Kasumi-1 (cell line): ENCODE data around the gene CASTOR1.
"Not testable (repeated sequence)": the region's sequence is repeated elsewhere in the genome, so short reads cannot be mapped to it uniquely, and the experiment has no call there.

Experiments used
- DNase-seq, 2 experiments: peaks; one replicate each; lab custom pipeline; 2025; lab: John Stamatoyannopoulos, UW

CASTOR1 gene

DNA sequence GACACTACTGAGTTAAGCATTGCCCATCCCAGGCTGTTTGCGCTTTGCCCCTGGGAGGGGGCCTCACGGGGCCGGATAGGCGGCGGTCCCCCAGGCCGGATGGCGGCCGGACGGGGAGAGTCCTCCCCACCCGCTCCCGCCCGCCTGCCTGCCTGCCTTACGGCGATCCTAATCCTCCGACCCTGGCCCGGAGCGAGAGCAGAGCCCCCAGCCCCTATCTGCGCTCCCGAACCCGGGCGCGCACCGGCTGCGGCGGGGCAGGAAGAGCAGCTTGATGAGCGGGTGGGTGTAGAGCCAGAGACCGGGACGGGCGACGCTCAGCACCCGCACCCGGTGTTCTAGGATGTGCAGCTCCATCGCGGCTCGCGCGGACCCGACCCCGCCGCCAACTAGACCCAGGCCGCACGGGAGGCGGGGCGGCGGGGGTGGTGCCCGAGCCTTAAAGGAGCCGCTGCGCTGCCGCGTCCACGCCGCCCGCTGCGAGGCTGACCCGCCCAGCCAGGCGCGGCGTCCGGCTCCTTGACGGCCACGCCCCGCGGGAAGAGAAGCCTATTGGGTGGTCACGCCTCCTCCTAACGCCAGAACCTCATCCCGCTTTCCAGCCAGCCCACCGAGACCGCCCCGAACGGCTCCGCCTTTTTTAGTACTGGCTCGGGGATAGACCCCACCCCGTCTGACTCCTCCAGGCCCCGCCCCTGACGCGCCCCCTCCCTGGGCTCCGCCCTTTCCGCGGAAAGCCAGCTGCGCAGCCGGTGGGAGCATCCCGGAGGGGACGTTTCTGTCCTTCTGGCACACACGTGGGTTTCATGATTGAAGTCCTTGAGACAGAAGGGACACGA is at the start of gene CASTOR1:
CASTOR1 (minus strand) TSS at position 365 of the 839 bp plus-strand sequence; CDS start at position 357, 8 bp downstream.
- peak; percentile 89 to 94 for DNase-seq

DNA sequence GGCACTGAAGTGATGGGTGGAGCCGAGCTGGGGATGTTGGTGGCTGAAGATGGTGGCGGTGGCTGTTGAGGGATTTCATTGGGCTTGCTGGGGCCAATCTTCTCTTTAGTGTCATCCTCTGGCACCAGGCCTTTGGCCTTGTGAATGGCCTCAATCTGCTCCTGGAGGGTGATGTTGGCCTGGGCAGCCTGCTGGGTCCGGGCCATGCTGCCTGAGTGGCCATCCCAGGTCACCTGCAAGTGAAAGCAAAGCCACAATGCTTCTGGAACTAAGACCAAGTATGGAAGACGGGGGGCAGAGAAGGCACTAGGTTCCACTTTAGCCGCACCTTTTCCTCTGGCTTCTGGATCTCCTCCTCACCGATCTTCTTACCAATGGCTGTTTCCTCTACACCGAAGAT is 49.5 kb upstream of the CASTOR1 start:
- DNase-seq: no peak

DNA sequence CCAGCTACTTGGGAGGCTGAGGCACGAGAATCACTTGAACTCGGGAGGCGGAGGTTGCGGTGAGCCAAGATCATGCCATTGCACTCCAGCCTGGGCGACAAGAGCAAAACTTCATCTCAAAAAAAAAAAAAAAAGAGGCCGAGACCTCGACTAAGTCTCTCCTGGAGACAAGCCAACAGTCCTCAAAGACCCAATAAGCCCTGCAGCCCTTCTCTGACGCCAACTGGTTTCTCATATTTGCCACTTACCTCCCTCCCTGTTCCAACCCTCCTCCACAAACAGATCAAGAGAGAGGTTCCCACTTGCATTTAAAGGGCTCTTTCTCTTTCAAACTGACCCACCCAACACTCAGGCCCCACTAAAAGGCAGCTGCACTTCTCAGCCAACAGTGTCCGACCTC is 49.0 kb upstream of the CASTOR1 start:
- not testable (repeated sequence) for DNase-seq

DNA sequence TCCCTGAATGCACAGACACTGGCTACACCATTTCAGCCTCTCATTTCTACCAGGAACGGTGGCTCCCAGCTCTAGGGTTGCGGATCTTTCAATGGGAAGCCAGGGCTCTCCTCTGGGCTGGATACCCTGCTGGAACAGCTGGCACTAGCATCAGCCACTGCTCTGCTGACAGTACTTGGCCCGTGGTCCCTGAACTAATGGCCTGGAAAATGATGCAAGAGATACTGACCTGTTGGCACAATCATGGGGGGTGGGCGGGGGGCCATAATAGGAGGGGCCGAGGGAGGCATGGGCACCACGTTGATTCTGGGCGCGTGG is 48.1 kb upstream of the CASTOR1 start:
- no peak for DNase-seq

DNA sequence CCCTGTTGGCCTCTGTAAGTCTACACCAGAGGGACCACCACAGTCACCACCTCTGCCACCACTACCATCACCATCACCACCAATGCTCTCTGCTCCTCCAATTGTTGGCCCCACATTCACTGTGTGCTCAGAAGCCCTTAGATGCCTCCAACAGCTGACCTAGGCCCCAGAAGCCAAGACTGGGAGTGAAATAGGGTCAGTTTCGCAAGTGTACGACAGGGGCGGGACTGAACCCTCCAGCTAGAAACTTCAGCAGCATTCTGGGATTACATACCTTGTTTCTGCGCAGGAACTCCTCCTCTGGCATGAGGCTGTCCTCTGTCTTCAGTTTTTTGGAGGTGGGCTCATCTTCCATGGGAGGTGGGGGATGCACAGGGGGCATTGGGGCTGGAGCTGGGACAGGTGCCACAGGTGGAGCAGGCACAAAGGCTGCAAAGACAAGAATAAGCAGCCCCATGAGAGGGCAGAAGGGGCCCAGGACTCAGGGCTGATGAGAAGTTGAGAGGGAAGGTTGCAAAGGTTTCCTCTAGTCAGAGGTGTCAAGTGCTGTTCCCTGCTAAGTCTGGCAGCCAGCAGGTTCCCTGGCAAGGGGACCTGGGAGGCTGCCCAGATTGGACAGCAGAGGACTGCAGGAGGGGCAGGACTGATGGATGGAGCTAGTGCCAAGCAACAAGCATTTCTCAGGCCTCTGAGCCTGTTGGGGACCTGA is 47.6 kb upstream of the CASTOR1 start:
- no peak for DNase-seq

DNA sequence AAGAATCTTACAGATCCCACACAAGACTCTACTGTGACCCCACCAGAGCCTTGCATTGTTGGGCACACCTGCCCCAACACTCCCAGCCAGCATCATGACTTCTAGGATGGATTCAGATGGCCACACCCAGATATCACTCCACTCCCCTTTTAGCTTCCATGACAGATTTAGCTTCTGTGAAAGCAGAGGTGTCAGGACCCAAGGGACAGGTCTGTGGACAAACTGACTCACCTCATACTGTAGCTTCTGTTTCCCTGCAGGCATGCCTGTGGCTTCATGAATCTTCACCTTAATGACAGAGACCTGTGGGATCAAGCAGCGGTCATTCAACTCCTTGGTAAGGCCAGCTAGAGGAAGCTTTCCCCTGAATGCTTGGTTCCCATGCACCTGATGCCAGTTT is 45.9 kb upstream of the CASTOR1 start:
- no peak for DNase-seq

DNA sequence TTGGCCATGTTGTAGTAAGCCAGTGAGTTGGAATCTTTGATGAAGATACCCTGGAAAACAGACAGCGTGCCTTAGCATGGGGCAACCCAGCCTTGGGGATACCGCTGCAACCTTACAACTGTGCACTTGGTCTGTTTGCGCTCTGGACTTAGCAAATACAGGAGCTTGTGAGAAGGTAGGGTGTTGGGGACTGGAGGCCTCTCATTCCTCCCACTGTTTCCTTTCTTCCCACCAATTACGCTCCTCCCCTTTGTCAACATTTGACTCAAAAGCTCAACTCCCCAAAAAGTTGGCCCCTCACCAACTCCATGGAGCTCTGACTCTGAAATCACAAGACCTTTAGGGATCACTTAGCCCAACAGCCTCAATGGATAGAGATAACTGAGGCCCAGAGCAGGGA is 45.3 kb upstream of the CASTOR1 start:
- DNase-seq: no peak

DNA sequence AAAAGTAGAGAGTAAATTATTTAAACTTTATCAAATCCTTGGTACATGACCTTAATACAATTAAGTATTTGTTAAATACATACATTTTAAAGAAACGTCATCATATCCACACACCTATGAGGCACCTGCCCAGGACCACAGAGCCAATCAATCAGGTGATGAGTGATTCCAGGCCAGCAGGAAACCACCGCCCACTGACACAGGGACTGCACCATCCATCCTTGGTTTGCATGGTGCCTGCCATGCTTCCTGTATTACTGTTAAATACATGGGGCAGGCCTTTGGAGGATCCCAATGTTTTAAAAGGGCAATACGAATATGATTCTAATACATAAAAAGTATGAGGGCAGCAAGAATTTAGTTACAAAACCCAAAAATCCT is 44.4 kb upstream of the CASTOR1 start:
- no peak for DNase-seq

DNA sequence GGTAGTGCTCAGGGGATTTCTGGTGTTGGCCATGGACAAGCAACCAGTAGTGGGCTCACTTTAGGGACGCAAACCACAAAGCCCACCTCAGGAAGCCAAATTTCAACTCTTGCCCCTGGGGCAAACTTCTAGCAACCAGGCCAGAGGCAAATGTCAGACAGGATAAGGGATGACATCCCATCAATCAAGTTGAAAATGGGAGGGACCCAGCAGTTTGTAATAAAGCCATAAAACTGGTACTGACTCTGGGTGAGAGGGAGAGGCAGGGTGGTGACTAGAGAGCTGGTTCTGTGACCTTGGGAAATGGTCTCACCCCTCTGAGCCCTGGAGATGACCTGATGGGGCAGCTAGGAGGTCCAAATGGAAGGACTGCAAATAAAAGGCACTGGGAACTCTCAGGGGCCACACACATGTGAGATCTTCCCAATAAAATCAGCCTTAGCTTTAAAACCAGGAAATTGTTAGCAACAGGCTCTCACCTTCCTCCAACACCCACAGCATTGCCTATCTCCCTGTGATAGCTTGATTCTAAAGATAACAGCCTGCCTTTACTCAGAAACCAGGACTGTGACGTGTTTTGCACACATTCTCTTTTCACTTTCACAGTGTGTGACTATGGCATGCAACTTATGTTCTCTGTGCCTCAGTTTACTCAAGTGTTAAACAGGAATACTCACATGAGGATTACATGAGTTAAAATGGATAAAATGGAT is 43.8 kb upstream of the CASTOR1 start:
- no peak for DNase-seq

DNA sequence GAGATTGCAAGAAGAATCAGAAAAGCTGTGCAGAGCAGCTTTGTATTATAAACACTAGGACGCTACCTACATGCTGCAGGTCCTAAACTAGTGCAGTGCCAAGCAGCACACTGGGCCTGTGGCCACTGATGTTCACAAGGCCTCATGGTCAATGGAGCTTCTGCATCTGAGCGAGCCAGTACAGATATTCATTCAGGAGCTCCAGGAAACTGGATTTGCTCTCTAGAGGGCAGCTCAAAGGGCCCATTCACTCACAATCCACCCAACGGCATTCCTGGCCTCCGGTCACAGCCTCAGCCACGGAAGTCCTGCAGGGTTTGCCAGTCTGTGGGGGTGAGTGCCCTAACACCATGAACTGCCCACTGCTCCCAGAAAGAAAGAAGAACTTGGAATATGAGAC is 43.2 kb upstream of the CASTOR1 start:
- no peak for DNase-seq

DNA sequence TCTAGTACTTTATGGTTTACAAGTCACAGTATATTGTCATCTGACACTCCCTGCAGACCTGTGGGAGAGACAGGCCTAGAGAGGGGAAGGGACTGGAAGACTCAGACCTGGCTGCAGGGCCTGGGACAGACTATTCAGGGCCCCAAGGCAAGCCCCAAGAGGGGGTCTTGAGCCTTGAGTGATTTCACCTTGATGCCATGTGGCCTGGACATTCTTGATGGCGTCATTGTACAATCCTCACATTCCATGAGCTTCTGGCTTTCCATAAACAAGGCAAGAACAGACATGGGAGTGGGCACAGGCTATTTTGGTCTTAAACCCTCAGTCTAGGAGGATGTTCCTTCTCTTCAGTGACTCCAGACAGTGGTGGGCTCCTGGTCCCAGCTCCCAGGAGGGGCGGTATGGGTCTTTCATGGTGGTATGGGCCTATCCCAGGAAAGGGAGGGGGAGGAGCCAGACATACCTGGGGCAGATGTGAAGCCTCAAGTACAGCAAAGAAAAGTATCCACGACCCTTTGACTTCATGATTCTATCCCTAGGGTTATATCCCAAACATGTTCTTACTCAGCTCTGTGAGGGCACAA is 39.3 kb upstream of the CASTOR1 start:
- no peak for DNase-seq

DNA sequence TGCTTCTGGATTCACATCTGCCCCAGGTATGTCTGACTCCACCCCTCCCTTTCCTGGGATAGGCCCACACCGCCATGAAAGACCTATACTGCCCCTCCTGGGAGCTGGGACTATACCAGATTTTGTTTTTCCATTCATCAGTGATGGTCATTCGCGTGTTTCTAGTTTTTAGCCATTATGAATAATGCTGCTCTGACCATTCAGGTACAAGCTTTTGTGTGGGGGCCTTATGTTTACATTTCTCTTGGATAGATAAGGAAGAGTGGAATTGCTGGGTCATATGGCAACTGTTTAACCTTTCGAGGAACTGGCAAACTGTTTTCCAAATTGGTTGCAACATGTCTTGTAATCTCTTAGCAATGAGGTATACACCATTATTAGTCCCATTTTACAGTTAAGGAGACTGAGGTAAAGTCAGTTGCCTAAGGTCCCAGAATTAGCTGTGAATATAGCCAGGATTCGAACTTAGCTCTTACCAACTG is 38.6 kb upstream of the CASTOR1 start:
- DNase-seq: no peak

DNA sequence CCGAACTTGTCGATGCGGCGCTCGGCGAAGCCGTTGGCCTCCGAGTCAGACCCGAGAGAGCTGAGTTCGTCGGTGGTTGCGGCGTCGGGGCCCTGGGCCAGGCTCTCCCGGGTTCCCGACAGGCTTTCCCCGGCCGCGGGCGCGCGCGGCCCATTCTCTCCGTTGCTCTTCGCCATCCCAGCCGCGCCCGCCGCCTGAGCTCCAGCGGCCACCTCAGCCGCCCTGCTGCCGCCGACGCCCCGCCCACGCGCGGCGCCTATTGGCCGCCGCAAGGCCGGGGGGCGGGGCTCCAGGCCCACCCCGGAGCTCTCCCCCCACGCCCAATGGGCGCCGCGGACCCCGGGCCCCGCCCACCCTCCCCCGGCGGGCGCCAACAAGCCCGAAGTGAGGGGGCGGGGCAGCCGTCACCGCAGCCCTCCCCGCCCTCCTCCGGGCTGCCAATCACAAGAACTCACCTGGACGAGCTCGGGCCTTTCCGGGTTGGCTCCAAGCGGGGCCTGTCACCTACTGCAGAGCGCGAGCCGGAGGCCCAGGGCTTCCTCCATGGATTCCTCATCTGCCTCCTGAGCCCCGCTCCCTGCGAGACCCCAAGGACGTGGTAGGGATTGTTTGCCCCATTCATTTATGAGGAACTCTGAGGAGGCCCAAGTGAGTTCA is 37.5 kb upstream of the CASTOR1 start, which contains the start of gene TBC1D10A:
TBC1D10A (minus strand) TSS at position 236 of the 657 bp plus-strand sequence; CDS start at position 176, 60 bp downstream.
- peak; percentile 85 to 86 for DNase-seq

DNA sequence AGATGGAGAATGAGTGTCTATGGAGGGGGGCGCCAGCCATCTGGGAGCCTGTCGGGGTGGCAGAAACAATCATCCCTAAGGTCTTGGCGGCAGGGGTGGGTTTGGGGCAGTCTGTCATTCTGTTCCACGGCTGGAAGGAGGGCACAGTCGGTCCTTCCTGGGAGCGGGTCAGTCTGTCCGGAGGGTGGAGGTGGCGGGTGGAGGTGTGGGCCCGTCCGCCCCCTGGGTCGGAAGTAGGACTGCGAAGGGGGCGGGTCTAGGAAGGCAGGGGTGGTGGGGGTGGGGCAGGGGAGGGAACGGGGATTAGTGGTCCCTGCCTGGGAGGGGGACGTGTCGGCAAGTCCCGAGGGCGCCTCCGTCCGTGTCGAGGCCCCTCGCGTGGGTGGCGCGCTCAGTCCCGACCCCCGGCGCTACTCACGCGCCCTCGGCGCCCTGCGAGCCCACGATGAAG is 37.0 kb upstream of the CASTOR1 start:
- no peak for DNase-seq

DNA sequence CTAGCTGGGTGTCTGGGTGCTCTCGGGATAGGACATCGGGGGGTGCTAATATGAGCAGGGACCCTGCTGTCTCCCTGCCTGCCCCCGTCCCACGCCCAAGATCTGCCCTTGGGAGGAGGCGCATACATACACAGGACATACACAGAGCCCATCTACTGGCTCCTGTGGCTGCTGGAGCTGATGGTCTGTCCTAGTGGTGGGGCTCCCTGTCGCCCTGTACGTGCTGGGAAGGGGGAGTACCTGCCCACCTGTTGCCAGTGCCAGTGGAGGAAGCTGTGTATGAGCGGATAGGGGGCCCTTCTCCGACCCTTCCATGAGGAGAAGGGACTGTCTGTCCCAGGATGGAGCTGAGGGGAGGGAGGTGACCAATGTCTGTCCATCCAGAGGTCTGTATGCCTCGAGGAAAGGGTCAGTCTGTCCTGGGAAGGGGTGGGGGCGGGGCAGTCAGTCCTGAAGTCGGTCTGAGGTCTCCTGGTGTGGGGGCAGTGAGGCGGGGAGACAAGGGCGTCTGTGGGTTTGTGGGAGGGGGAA is 36.5 kb upstream of the CASTOR1 start:
- DNase-seq: no peak

DNA sequence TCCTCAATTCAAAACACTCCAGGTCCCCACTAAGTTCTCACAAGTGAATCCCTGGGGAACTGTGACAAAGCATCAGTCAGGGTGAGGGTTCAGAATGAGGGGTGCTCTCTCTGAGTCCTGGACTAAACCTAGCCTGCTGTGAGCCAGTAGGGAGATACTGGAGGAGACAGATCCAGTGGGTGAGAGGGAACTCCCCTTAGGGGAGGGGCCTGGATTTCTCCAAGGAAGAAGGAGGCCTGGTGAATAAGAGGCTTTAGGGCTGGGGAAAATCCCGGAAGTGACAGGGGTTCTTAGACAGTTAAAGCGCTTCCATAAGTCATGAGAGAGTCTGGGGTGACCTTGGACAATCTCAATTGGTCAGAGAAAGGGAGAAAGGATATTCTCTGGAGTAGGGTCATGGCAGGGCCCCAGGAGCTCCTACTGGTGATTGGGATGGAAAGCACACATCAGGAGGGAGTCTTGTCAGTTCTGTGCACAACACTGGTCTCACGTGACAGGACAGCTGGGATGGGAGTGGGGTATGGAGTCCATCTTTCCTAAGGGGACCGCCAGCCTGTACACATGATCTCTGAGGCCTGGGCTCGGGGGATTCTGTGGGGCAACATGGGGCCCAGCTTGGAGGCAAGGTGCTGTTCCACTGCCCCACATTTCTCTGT is 35.9 kb upstream of the CASTOR1 start:
- no peak for DNase-seq

DNA sequence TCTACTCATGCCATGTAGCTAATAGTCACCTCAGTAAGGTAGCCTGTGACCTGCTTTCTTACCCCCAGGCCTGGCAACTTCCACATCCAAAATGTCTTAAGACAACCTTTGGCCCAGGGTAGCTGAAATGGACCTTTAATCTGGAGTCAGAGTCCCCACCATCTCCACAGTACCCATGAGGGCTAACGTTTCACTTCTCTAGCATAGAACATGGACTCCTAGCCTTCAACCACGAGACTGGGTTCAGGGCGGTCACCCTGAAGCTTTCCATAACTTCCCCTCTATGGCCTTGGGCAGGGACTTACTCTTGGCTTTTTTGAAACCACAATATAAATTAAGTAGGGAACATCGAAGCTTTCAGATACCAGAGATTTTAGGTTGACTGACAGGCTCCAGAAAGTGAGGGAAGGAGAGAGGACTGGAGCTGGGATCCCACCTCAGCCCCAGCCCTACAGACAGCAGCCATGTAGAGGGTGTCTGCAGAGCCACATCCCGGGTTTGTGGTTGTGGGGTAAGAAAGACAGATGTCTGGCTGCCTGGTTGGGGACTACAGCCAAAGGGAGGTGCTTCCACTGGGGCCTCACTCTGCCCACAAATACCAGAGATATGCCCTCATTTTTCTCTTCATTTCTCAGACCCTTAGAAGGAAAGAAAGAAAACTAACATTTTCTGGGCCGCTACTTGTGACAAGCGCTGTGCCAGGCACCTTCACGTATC is 34.9 kb upstream of the CASTOR1 start:
- no peak for DNase-seq

DNA sequence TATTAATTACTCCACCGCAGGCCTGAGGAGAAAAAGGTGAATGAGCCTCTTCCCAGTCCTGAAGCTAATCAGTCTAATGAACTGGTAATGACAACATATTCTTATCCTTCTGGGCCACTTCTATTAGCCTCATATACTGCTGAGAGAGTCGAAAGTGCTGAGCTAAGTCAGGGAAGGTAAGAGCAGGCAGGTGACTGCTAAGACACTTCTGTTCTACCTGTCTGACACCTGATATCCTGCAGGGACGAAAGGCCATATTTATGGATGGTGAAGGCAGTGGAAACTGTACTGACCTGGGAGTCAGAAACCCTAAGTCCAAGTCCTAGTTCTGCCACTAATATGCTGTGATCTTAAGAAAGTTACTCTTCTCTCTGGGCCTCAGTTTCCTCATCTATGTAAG is 33.9 kb upstream of the CASTOR1 start:
- DNase-seq: no peak

DNA sequence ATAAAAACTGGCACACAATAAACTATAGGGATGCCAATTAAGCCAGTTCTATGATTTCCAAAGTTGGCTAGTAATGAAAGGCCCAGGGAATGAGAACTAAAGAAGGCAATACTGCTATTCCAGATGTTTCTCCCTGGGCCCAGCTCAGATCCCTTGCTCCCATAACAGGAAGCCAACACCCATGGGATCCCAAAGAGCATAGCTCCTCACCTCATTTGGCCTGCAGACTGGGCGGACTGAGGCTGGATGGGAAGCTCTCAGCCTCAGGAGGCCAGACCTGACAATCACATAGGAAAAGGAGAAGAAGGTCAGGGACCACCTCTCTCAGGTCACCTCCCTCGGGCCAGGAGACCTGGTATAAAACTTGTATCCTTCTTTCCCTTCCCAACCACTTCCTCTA is 32.2 kb upstream of the CASTOR1 start:
- DNase-seq: no peak

DNA sequence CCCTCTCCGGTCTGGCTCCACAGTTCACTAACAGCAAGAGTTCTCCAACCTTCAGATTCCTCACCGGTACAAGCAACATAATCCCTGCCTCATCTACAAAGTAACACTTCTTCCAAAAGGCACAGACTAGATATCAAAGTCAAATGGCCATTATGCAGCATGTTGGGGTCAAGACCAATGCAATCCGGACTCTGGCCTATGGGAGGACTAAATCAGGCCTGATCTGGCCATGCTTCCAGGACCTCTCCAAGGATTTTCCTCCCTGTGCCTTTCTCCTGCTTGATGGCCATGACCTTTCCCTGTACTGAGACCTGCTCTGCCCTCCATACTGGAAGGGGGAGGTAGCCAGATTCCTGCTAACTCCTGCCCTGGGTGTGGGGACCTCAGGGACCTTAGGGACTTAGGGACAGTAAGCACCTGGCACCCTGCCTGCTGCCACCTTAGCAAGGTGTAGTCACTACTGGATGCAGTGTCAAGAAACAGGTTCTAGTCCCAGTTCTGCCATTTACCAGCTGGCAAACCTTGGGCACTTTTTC is 30.8 kb upstream of the CASTOR1 start:
- DNase-seq: no peak
